ENCODE results near the gene LINGO1.

Gene LINGO1, protein sequence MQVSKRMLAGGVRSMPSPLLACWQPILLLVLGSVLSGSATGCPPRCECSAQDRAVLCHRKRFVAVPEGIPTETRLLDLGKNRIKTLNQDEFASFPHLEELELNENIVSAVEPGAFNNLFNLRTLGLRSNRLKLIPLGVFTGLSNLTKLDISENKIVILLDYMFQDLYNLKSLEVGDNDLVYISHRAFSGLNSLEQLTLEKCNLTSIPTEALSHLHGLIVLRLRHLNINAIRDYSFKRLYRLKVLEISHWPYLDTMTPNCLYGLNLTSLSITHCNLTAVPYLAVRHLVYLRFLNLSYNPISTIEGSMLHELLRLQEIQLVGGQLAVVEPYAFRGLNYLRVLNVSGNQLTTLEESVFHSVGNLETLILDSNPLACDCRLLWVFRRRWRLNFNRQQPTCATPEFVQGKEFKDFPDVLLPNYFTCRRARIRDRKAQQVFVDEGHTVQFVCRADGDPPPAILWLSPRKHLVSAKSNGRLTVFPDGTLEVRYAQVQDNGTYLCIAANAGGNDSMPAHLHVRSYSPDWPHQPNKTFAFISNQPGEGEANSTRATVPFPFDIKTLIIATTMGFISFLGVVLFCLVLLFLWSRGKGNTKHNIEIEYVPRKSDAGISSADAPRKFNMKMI

DNA sequence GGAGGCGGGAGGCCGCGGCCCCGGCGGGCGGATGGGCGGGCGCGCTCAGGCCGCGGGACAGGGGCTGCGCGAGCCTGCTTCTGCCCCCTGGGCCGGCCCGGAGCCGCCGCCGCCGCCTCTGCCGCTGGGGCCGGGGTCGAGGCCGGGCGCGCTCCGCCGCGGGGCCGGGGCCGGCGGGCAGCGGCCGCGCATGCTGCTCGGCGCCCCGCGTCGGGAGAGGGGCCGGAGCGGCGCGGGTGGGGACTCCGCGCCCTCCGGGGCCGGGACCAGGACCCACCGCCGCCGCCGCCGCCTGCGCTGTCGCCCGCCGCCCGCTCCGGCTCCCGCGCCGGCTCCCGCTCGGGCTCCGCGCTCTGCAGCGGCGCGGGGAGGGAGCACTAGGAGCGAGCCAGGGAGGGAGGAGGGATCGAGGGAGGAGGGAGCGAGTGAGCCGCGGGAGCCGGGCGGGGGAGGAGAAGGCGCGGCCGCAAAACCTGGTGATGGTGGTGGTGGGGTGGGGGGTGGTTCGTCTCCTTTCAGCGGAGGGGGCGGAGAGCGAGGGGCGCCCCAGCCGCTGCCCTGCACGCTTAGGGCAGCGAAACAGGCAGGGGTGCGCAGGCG lies at the start of gene LINGO1:
Gene LINGO1, minus strand, starts transcription at position 379 of the 600 bp plus-strand sequence. CDS start 597 bp downstream, outside the sequence.
- in situ Hi-C loops (cut with MboI; ENCODE audit: low sequenced_read_pairs) = no loop called here

DNA sequence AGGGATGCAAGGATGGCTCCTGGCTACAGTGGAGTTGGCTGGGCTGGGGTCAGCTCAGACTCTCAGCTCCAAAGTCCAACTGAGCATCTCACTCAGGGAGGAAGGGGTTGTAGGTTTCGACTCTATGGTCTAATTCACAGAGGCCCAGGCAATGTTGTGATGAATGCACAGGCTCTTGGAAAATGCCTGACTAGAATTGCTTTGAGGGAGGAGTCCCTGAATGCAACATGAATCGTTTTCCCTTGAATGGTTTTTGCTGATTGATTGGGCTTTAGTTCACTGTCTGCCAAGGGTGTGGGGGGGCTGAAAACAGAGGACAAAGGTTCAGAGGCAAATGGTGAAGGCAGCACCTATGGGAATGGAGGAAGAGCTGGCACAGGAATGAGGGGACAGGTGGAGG lies 48.6 kb upstream of the LINGO1 start:
- in situ Hi-C loops (cut with MboI; ENCODE audit: low sequenced_read_pairs) = no loop called here

DNA sequence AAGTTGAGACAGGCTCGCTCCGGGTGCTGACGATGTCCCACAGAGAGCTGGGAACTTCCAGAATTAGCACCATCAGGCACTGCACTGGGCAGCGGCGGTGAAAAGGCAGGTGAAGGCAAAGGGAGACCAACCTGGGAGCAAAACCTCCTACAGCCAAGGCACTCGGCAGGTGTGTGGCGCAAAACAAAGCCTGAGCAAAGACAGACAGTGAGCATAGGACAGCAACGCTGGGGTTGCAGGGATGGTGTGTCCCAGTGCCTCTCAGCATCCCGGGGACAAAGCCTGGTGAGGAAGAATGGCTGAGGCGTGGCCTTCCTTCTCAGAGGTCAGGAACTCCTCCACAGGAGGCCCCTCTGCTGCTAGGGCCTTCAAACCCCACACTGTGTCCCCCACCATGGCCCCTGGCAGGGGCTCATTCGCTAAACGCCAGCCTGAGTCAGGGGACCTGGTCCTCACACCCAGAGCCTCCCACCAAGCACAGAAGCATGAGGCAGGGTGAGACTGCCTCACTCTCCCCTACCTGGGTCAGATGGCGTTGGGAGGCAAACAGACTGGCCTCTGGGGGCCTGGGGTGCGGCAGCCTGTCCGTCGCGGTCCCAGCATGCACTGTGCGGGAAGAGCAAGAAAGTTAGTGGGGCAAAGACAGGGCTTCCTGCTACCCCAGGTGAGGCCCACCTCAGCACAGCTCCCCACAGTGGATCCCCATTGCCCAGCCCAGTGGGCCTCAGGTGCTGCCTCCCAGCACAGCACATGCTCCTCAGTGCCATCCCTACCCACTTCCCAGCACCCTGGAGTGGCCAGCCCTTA lies 44.1 kb upstream of the LINGO1 start:
- in situ Hi-C loops (cut with MboI; ENCODE audit: low sequenced_read_pairs) = no loop called here

DNA sequence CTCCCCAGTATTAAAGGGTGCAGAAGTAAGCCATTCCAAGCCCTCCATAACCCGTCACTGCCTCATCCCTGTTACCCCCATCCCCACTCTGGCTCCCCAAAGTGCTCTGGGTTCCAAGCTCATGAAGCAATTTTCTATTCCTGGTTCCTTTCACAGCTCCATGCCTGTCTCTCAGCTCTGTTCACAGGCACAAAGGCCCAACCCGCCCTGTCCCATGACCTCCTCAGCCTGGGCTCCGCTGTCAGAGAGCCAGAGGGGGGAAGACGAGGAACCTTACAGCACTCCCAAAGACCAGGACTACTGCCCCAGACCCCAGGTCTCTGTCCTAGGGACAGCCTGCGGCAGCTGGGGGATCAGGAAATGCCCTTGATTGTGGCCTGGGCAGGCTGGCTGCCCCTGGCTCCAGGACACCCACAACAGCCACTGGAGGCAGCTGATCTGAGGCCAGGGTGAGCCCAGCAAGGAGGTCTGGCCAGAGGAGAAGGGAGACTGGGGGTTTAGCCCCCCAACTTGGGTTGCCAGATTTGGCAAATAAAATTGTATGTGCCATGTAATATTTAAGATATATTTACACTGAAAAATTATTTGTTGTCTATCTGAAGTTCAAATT lies 43.2 kb upstream of the LINGO1 start:
- in situ Hi-C loops (cut with MboI; ENCODE audit: low sequenced_read_pairs) = no loop called here

DNA sequence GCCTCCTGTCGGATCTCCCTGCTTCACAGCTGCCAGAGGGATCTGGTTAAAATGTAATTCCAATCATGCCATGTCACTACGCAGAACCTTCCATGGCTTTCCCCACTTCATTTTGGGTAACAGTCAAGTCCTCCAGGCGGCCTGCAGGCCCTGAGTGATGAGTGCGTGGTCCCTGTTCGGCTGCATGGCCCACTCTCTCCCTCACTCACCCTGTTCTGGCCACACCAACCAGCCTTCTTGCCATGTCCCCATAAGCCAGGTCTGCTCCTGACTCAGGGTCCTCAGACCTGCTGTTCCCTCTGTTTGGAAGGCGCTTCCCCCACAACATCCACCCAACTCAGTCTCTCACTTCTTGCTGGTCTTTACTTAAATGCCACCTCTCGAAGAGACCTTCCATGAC lies 41.6 kb upstream of the LINGO1 start:
- in situ Hi-C loops (cut with MboI; ENCODE audit: low sequenced_read_pairs) = no loop called here

DNA sequence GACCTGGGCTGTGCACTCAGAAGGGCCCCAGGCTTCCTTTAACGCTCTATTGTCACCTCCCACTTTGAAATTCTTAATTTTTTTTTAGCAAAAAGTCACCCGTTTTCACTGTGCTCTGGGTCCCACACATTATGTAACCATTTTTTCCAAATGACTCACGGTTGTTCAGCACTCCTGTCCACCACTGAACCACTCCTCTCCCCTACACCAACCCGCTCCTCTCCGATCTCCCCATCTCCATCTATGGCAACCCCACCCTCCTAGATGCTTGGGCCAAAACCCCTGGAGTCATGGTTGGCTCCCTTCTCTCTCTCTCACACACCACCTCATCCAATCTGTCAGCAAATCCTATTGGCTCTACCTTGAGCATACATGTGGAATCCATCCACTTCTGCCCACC lies 41.2 kb upstream of the LINGO1 start:
- in situ Hi-C loops (cut with MboI; ENCODE audit: low sequenced_read_pairs) = no loop called here

DNA sequence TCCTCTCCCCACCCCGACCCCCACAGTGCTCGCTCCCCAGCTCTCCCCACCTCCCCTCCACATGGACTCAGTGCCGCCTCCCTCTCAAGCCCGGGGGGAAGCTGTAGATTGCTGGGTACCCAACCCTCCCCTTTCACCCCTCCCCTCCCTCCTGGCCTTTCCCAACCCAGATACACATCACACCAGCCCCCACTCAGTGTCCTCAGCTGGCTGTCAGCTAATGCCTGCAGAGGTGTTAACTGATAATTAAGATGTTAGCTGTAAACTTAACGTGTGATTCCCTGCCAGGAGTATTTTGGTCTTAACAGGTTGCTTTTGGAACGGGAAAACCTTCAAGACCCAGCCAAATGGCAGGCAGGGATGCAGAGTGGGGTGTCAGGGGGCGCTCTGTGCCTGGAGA lies 39.4 kb upstream of the LINGO1 start:
- in situ Hi-C loops (cut with MboI; ENCODE audit: low sequenced_read_pairs) = no loop called here

DNA sequence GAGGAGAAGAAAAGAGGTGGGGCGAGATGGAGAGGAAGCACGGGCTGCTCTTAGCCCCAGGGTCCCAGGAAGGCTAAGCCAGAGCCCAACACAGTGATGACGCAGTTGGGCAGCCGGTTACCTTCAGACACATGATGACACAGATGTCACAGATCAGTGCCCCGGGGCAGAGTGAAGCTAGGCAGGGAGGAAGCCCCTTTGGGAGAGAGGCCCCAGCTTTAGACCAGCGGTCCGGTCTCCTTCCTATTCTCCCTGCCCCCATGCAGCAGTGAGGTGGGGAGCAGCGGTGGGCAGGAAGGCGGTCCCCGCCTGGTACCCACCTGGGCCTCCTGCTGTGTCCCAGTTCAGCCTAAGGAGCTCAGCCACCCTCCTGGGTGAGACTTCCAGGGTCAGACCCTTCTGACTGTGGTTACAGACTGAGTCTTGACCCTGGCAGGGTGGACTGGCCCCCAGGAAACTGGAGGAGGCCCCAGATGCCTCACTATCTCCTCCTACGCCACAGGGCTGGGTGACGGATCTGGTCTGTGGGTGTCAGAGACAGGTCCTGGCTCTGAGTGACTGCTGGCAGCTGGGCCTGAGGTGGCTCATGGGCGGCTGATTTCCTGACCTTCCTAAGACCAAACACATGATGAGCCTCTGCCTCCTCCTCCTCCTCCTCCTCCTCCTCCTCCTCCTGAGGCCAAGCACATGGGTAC lies 38.8 kb upstream of the LINGO1 start:
- in situ Hi-C loops (cut with MboI; ENCODE audit: low sequenced_read_pairs) = no loop called here

DNA sequence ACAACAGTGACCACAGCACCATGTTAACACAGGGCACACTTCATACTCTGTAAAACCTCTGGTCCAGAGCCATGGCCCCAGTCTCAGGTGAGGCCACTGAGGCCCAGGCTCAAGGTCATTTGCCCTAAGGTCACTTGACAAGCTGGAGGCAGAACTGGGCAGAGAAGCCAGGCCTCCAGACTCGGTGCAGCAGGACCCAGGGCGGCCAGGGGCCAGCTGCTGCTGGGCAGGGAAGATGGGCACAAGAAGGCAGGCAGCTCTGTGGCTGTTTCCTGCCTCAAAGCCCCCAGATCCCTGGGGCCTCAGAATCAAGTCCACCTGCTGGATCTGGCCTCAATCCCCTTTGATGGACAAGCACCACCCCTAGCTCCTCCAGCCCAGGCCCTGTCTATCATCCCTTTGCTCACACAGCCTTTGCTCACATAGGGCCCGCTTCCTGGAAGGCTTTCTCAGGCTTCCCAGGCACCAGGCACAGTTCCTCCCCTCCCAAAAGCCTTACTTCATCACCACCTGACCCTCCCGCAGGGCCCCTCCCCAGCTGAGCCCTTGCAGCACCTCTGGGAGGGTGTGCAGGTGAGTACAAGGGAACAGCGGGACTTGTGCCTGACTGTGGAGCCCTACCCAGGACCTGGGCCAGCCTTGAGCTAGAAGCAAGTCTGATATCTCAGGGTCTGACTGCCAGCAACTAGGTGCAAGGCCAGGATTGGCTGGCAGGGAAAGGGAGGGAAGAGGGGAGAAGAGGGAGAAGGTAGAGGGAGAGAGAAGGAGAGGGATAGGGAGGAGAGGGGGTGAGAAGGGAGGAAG lies 38.0 kb upstream of the LINGO1 start:
- in situ Hi-C loops (cut with MboI; ENCODE audit: low sequenced_read_pairs) = no loop called here

DNA sequence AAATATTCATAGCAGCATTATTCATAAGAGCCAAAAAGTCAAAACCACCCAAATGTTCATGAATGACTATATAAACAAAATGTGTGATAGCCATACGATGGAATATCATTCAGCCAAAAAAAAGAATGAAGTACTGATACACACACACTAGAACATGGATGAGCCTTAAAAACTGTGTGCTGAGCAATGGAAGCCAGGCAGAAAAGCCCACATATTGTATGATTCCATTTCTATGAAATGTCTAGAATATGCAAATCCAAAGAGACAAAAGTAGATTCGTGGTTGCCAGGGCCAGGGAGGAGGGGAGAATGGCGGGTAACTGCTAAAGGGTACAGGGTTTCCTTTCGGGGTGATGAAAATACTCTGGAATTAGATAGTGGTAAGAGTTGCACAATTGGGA lies 37.2 kb upstream of the LINGO1 start:
- in situ Hi-C loops (cut with MboI; ENCODE audit: low sequenced_read_pairs) = no loop called here

DNA sequence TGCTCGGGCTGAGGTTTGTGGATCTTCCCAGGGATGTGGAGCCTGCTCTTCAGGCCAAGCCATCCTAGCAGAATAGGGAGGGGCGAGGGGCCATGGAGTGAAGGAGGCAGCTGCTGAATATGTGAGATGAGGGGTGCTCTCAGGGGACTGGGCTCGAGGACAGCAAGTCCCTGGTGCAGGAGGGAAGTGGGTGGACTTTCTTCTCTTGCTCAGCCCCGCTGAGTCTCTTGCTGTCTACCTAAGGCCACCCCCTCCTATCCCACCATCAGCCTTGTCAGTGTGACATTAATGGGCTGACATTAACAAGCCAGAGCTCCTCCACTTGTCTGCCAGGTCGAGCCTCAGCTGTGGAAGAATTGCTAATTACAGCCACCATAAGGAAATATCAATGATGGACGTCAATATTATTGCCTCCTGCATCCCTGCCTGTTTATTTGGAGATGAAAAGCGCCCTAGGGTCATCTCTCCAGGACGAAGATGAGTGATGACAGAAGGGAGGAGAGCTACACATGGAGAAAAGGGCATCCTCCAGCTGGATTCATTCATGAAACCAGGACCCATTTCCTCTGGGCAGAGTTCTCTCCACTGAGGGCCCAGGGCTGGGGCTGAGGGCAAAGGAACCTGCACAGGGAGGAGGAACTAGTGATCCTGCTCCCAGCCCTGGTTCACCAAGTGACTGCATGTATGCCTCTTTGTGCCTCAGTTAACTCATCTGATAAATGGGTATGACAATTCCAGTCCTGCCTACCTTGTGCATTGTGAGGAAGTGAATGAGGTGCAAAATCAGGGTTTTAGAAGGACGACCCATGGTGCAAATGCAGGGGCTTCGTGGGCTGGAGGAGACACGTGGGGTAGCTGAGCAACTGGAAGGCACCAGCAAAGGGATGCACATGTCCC lies 34.9 kb upstream of the LINGO1 start:
- in situ Hi-C loops (cut with MboI; ENCODE audit: low sequenced_read_pairs) = no loop called here

DNA sequence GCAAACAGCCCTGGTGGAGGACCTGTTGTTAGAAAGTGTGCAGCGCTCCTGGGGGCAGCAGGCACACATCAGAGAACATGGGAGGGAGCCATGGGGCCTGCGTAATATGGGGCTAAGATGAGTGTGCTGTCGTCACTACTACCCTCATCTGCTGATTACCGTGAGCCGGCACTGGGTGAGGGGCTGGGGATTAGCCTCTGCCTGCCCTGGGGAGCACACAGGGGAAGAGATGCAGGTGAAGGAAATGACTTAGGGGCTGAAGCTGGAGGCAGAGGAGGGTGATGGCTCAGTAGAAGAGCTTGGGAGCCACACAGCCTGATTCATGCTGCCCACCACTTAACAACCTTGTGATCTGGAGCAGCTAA lies 33.6 kb upstream of the LINGO1 start:
- in situ Hi-C loops (cut with MboI; ENCODE audit: low sequenced_read_pairs) = no loop called here

DNA sequence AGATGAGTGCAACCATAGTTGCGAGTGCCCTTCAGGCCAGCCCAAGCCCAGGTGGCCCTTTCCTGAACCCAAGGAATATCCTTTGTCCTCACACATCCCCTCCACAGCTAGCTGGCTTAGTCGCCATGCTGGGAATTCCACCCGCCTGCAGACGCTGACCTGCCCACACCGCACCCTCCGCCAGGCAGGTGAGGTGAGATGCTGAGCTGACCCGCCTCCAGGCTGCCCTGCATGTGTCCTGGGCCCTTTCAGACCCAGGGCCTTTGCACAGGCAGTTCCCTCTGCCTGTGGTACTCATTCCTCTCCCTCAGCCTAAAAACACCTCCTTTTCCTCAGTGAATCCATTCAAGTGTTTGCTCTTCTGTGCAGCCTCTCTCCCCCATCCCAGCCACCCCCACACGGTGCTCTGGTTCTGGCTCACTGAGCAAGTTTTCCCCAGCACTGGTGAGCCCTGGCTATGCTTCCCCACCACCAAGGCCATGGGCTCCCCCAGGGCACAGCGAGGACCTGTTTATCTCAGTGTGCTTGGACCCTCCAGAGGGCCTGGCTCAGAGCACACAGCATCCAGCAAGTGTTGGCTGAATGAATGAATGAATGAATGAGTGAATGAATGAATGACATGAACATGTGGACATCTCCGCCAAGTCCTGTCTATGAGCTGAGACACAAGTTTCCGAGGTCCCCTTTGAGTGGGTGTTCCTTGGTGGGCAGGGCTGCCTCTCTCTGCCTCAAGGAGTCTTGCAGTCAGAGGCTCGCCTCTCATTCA lies 33.0 kb upstream of the LINGO1 start:
- in situ Hi-C loops (cut with MboI; ENCODE audit: low sequenced_read_pairs) = no loop called here

DNA sequence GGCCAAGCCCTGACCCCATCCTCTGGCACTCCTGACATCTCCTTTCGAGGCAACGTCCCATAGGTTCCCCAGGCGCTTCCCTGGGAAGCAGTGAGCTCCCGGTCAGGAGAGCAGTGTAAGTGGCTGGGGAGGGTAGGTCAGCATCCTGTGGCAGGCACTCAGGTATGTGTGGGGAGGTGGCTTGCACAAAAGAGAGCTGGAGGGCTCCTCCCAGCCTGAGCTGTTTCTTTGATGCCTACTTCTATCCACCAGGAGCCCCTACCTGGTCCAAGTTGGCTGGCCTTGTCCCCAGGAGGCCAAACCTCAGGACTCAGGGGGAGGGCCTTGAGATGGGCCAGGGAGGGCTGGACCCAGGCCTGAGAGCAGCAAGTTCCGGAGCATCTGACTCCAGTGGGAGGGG lies 31.7 kb upstream of the LINGO1 start:
- in situ Hi-C loops (cut with MboI; ENCODE audit: low sequenced_read_pairs) = no loop called here

DNA sequence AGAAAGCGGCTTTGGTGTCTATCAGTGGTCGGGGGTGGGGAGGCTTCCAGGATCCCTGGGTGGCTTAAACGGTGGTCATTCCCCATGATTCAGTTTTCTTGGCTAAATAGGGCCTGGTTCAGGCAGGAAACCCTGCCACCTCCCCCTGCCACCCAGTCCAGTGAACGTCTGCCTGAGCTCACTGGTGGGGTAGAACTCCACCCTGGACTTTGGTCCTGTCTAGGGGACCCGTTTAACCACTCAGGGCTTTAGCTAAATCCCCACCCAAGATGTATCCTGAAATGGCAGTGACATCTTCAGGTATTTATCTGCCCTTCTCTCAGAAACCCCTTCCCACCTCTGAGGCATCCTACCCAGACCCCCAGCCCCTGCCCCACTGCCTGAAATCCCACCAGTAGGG lies 30.5 kb upstream of the LINGO1 start:
- in situ Hi-C loops (cut with MboI; ENCODE audit: low sequenced_read_pairs) = no loop called here

DNA sequence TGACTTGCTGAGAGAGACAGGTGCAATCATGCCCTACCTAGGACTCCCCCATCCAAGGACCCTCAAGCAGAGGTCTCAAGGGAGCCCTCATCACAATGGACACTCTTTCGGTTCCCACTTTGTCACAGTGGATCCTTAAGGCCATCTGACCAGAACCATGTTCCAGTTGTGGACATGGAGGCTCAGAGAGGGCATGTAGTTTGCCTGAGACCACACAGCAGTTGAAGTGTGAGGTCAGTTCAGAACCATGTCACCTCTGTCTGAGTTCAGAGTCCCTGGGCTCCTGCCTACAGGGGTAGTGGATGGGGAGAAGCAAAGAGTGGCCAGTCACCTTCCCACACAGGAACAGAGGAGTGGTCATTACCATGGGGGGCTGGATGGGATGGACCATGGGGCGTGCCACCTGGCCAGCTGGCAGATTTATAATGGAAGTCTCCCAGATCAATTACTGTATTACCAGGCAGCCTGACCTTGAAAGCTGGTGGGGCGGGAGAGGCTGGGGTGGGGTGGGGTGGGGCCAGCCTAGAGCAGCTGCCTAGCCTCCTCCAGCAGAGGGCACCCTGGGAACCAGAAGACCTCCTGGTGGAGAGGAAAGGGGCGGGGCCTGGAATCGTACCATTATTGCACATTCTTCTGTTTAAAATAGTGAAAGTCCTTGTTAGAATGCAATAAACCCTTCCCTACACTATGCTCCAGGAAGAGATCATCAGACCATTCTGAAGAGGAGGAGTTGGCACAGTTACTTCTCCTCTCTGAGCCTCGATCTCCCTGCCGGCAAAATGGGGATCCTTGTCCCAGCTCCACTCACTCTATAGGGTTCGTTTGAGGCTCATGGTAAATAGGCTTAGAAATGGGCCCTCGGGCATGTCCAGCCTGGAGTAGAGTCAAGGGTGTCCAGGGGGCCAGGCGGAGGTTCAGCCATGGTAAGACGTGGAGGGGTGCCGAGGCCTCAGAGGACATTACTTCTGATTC lies 26.9 kb upstream of the LINGO1 start:
- in situ Hi-C loops (cut with MboI; ENCODE audit: low sequenced_read_pairs) = no loop called here

DNA sequence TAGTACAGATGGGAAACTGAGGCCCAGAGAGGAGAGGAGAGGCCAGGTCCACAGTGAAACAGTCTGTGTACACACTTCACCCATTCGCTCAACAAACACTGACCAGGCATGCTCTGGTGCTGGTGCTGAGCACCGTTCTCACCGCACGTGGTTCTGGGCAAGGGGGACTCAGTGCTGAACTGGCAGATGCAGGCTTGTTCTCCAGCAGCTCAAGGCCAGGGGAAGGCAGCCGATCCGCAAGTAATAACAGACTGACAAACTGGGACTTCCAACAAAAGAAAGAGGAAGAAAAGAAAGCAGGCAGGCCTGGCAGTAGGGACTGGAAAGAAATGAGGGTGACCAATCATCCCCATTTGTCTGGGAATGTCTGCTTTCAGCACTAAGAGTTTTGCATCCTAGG lies 25.6 kb upstream of the LINGO1 start:
- in situ Hi-C loops (cut with MboI; ENCODE audit: low sequenced_read_pairs) = no loop called here

Data from HL-60/S4 treated with retinoic acid at 250 ng/mL for 4 days and 3 days (cell line).